Measurements from ENCODE around the gene PNPLA6.
A peak's percentile ranks its signal among the peaks of the same experiment; 100 is the strongest.

Gene PNPLA6

DNA sequence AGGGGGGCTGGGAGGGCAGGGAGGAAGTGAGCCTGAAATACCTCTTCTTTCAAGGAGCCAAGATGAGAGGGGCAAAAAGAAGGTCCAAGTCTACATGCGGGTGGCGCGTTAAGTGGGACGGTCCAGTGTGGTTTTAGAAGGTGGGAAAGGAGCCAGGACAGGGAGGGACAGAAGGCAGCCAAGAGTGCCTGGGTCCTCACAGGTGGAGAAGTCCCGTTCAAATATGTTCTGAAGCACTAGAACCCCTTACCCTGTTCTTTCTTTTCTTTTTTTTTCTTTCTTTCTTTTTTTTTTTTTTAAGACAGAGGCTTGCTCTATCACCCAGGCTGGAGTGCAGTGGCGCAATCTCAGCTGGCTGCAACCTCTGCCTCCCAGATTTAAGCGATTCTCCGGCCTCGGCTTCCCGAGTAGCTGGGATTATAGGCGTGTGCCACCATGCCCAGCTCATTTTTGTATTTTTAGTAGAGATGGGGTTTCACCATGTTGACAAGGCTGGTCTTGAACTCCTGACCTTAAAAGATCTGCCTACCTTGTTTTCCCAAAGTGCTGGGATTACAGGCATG is 67.5 kb downstream of the PNPLA6 start:
- H2BK5ac ChIP-seq (ENCODE audit: low read depth, low read length, poor library complexity, severe bottlenecking) = no peak overlapping the region
- no peaks in the 10 kb centered on the region for H3K79me1 ChIP-seq (replicated peaks; ENCODE audit: low read length, poor library complexity, severe bottlenecking)
- H2AK5ac ChIP-seq (ENCODE audit: low read length, severe bottlenecking) = no peak overlapping the region
- no peak overlapping the region for H4K91ac ChIP-seq (ENCODE audit: low read length)
- DNase-seq = no peak
- H3K4ac ChIP-seq (ENCODE audit: low read depth in 1 of 2, low read length in 2 of 2) = no peak overlapping the region
- H2BK120ac ChIP-seq (ENCODE audit: low read depth, low read length) = no peak overlapping the region
- no peak overlapping the region for H2BK12ac ChIP-seq (ENCODE audit: low read length in 2 of 2)
- H3K4me3 ChIP-seq (ENCODE audit: insufficient read depth in 1 of 2, low read depth in 1 of 2, low read length in 2 of 2) = no peak overlapping the region
- H3K23ac ChIP-seq (ENCODE audit: low read length in 2 of 2) = no peak overlapping the region
- H3K9me3 ChIP-seq (ENCODE audit: control insufficient read depth, low read length) = no peaks in the 10 kb centered on the region
- no peak overlapping the region for H4K8ac ChIP-seq (ENCODE audit: low read length)
- H3K27ac ChIP-seq (ENCODE audit: low read length, poor library complexity, severe bottlenecking) = no peak overlapping the region
- no peak overlapping the region for H3K14ac ChIP-seq (ENCODE audit: low read length in 2 of 2)
- 87% methylated on average over 11 of the region's 11 CpGs for WGBS
- H3K9ac ChIP-seq (ENCODE audit: low read length) = no peak overlapping the region
- H3K36me3 ChIP-seq (ENCODE audit: control insufficient read depth in 1 of 2, insufficient read depth in 2 of 2, low read depth in 1 of 2, low read length in 2 of 2) = no peaks in the 10 kb centered on the region
- no peak overlapping the region for H2BK15ac ChIP-seq (ENCODE audit: low read depth, poor library complexity, severe bottlenecking)
- no peak overlapping the region for H3K4me2 ChIP-seq (ENCODE audit: low read length, poor library complexity, severe bottlenecking)
- no peaks in the 10 kb centered on the region for H3K4me1 ChIP-seq (ENCODE audit: control insufficient read depth, insufficient read depth, low read depth, low read length)
- no peak overlapping the region for H3K18ac ChIP-seq (ENCODE audit: low read depth in 1 of 2, low read length in 2 of 2)
- peaks cover 8 to 33% of the 10 kb centered on the region in 2 experiments for H3K27me3 ChIP-seq (ENCODE audit: control insufficient read depth in 1 of 2, insufficient read depth in 1 of 2, low read length in 2 of 2)
- H2AFZ ChIP-seq (ENCODE audit: low read depth, low read length) = no peak overlapping the region

DNA sequence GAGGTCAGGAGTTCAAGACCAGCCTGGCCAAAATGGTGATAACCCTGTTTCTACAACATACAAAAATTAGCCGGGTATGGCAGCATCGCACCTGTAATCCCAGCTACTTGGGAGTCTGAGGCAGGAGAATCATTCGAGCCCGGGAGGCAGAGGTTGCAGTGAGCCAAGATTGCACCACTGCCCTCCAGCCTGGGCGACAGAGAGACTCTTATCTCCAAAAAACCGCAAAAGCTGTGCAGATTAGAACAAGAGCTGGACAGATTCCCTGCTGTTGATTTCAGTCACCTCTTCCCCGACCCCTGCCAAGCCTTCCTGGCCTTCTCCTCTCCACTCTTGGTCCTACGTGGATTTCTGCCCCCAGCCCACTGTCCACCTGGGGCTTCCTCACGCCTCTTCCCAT is 68.4 kb downstream of the PNPLA6 start:
- Histone ChIP-seq H3K18ac (ENCODE audit: low read depth in 1 of 2, low read length in 2 of 2) (no peak overlapping the region), H2BK12ac (ENCODE audit: low read length in 2 of 2) (no peak overlapping the region), H3K14ac (ENCODE audit: low read length in 2 of 2) (no peak overlapping the region), H3K4me2 (ENCODE audit: low read length, poor library complexity, severe bottlenecking) (no peak overlapping the region), H3K27me3 (ENCODE audit: control insufficient read depth in 1 of 2, insufficient read depth in 1 of 2, low read length in 2 of 2) (peaks cover 5 to 25% of the 10 kb centered on the region in 2 experiments), H3K4me3 (ENCODE audit: insufficient read depth in 1 of 2, low read depth in 1 of 2, low read length in 2 of 2) (no peak overlapping the region), H2AFZ (ENCODE audit: low read depth, low read length) (no peak overlapping the region), H3K36me3 (ENCODE audit: control insufficient read depth in 1 of 2, insufficient read depth in 2 of 2, low read depth in 1 of 2, low read length in 2 of 2) (no peaks in the 10 kb centered on the region), H2AK5ac (ENCODE audit: low read length, severe bottlenecking) (no peak overlapping the region), H2BK15ac (ENCODE audit: low read depth, poor library complexity, severe bottlenecking) (no peak overlapping the region), H3K9ac (ENCODE audit: low read length) (no peak overlapping the region), H4K91ac (ENCODE audit: low read length) (no peak overlapping the region), H3K4ac (ENCODE audit: low read depth in 1 of 2, low read length in 2 of 2) (no peak overlapping the region), H3K4me1 (ENCODE audit: control insufficient read depth, insufficient read depth, low read depth, low read length) (no peaks in the 10 kb centered on the region), H2BK5ac (ENCODE audit: low read depth, low read length, poor library complexity, severe bottlenecking) (no peak overlapping the region), H3K23ac (ENCODE audit: low read length in 2 of 2) (no peak overlapping the region), H3K9me3 (ENCODE audit: control insufficient read depth, low read length) (no peaks in the 10 kb centered on the region), H3K79me1 (replicated peaks; ENCODE audit: low read length, poor library complexity, severe bottlenecking) (no peaks in the 10 kb centered on the region), H2BK120ac (ENCODE audit: low read depth, low read length) (no peak overlapping the region), H4K8ac (ENCODE audit: low read length) (no peak overlapping the region), H3K27ac (ENCODE audit: low read length, poor library complexity, severe bottlenecking) (no peak overlapping the region)
- DNase-seq = no peak
- 86% methylated on average over 9 of the region's 9 CpGs for WGBS

DNA sequence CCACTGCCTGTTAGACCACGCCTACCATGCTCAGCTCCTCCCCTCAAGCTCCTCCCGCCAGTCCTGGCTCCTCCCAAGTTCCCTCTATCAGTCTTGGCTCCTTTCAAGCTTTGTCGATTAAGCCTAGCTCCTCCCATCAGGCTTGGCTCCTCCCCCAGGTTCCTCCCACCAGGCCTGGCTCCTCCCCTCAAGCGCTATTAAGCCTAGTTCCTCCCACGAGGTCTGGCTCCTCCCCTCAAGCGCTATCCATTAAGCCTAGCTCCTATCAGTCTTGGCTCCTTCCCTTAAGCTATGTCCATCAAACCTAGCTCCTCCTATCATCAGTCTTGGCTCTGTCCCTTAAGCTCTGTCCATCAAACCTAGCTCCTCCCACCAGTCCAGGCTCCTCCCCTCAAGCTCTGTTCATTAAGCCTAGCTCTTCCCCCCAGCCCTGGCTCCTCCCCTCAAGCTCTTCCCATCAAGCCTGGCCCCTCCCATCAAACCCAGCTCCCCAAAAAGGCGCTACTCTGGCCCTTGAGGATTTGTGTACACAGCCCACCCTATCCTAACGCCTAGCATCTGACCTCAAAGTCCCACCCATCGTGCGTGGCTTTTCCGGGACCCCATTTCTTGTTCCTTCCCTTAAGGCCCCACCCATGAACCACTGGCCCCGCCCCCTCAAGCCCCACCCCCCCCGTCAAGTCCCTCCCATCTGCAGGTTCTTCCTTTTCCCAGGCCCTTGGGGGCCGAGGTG is 70.1 kb downstream of the PNPLA6 start:
- Histone ChIP-seq H3K79me1 (replicated peaks; ENCODE audit: low read length, poor library complexity, severe bottlenecking) (no peaks in the 10 kb centered on the region), H3K23ac (ENCODE audit: low read length in 2 of 2) (no peak overlapping the region), H3K27ac (ENCODE audit: low read length, poor library complexity, severe bottlenecking) (no peak overlapping the region), H3K27me3 (ENCODE audit: control insufficient read depth in 1 of 2, insufficient read depth in 1 of 2, low read length in 2 of 2) (peaks cover 5 to 25% of the 10 kb centered on the region in 2 experiments), H2AK5ac (ENCODE audit: low read length, severe bottlenecking) (no peak overlapping the region), H3K9me3 (ENCODE audit: control insufficient read depth, low read length) (no peaks in the 10 kb centered on the region), H3K36me3 (ENCODE audit: control insufficient read depth in 1 of 2, insufficient read depth in 2 of 2, low read depth in 1 of 2, low read length in 2 of 2) (no peaks in the 10 kb centered on the region), H3K4me3 (ENCODE audit: insufficient read depth in 1 of 2, low read depth in 1 of 2, low read length in 2 of 2) (no peak overlapping the region), H3K18ac (ENCODE audit: low read depth in 1 of 2, low read length in 2 of 2) (no peak overlapping the region), H4K8ac (ENCODE audit: low read length) (no peak overlapping the region), H3K4me2 (ENCODE audit: low read length, poor library complexity, severe bottlenecking) (no peak overlapping the region), H3K4ac (ENCODE audit: low read depth in 1 of 2, low read length in 2 of 2) (no peak overlapping the region), H3K9ac (ENCODE audit: low read length) (no peak overlapping the region), H2BK5ac (ENCODE audit: low read depth, low read length, poor library complexity, severe bottlenecking) (no peak overlapping the region), H2BK120ac (ENCODE audit: low read depth, low read length) (no peak overlapping the region), H2AFZ (ENCODE audit: low read depth, low read length) (no peak overlapping the region), H2BK15ac (ENCODE audit: low read depth, poor library complexity, severe bottlenecking) (no peak overlapping the region), H3K14ac (ENCODE audit: low read length in 2 of 2) (no peak overlapping the region), H3K4me1 (ENCODE audit: control insufficient read depth, insufficient read depth, low read depth, low read length) (no peaks in the 10 kb centered on the region), H2BK12ac (ENCODE audit: low read length in 2 of 2) (no peak overlapping the region), H4K91ac (ENCODE audit: low read length) (no peak overlapping the region)
- WGBS = 76% methylated on average over 13 of the region's 14 CpGs
- peak; percentile 14 for DNase-seq

DNA sequence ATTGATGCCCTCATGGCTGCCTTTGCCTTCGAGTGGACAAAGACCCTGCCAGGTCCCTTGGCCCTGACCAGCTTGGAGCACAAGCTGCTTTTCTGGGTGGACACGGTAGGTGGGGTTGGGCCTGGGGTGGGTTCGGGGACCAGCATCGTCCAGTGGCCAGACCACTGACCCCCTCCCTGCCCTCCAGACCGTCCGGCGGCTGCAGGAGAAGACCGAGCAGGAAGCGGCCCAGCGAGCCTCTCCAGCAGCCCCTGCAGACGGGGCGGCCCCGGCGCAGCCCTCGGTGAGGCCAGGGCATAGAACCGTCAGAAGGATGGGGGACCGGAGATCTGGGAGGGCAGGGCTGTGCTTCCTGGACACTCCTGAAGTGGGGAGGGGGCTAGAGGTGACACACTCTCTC is 70.8 kb downstream of the PNPLA6 start:
- Histone ChIP-seq H3K14ac (ENCODE audit: low read length in 2 of 2) (peak overlapping the region in 1 of 2 experiments; percentile 71), H3K4ac (ENCODE audit: low read depth in 1 of 2, low read length in 2 of 2) (no peak overlapping the region), H3K18ac (ENCODE audit: low read depth in 1 of 2, low read length in 2 of 2) (no peak overlapping the region), H3K79me1 (replicated peaks; ENCODE audit: low read length, poor library complexity, severe bottlenecking) (no peaks in the 10 kb centered on the region), H2BK15ac (ENCODE audit: low read depth, poor library complexity, severe bottlenecking) (no peak overlapping the region), H3K4me2 (ENCODE audit: low read length, poor library complexity, severe bottlenecking) (no peak overlapping the region), H3K9me3 (ENCODE audit: control insufficient read depth, low read length) (no peaks in the 10 kb centered on the region), H3K27ac (ENCODE audit: low read length, poor library complexity, severe bottlenecking) (no peak overlapping the region), H2BK12ac (ENCODE audit: low read length in 2 of 2) (no peak overlapping the region), H3K9ac (ENCODE audit: low read length) (no peak overlapping the region), H2AFZ (ENCODE audit: low read depth, low read length) (no peak overlapping the region), H2BK5ac (ENCODE audit: low read depth, low read length, poor library complexity, severe bottlenecking) (no peak overlapping the region), H4K8ac (ENCODE audit: low read length) (no peak overlapping the region), H2AK5ac (ENCODE audit: low read length, severe bottlenecking) (no peak overlapping the region), H3K4me1 (ENCODE audit: control insufficient read depth, insufficient read depth, low read depth, low read length) (no peaks in the 10 kb centered on the region), H3K23ac (ENCODE audit: low read length in 2 of 2) (no peak overlapping the region), H3K36me3 (ENCODE audit: control insufficient read depth in 1 of 2, insufficient read depth in 2 of 2, low read depth in 1 of 2, low read length in 2 of 2) (no peaks in the 10 kb centered on the region), H4K91ac (ENCODE audit: low read length) (no peak overlapping the region), H2BK120ac (ENCODE audit: low read depth, low read length) (no peak overlapping the region), H3K4me3 (ENCODE audit: insufficient read depth in 1 of 2, low read depth in 1 of 2, low read length in 2 of 2) (no peak overlapping the region), H3K27me3 (ENCODE audit: control insufficient read depth in 1 of 2, insufficient read depth in 1 of 2, low read length in 2 of 2) (peaks cover 5 to 25% of the 10 kb centered on the region in 2 experiments)
- WGBS = 66% methylated on average over 4 of the region's 17 CpGs
- DNase-seq = no peak
